HEK293 (cell line): Measurements from ENCODE around the gene HSPG2.
"Not testable (repeated sequence)": the region's sequence is repeated elsewhere in the genome, so short reads cannot be mapped to it uniquely, and the experiment has no call there.

ENCODE experiments used
- CTCF ChIP-seq: fragments of 450-650 bp; formaldehyde crosslinking; IDR thresholded peaks from 2 replicates; pipeline ENCODE4 v1.5.1; 2016; ENCODE audit warnings: missing biosample characterization, missing genetic modification characterization
- EGR2 ChIP-seq: fragments of 450-650 bp; formaldehyde crosslinking; IDR thresholded peaks from 2 replicates; pipeline ENCODE4 v1.5.1; 2016; ENCODE audit warnings: low read depth, missing biosample characterization, missing genetic modification characterization
- PRDM10 ChIP-seq: fragments of 450-650 bp; formaldehyde crosslinking; IDR thresholded peaks from 2 replicates; pipeline ENCODE4 v1.5.1; 2016; ENCODE audit warnings: missing biosample characterization, missing genetic modification characterization
- REST ChIP-seq: fragments of 450-650 bp; formaldehyde crosslinking; IDR thresholded peaks from 2 replicates; pipeline ENCODE4 v1.5.1; 2016; ENCODE audit warnings: missing biosample characterization, missing genetic modification characterization
- ZBTB17 ChIP-seq: fragments of 450-650 bp; formaldehyde crosslinking; IDR thresholded peaks from 2 replicates; pipeline ENCODE4 v1.5.1; 2016; ENCODE audit warnings: missing biosample characterization, missing genetic modification characterization
- ZBTB49 ChIP-seq: fragments of 450-650 bp; formaldehyde crosslinking; IDR thresholded peaks from 2 replicates; pipeline ENCODE4 v1.5.1; 2016; ENCODE audit warnings: missing biosample characterization, missing genetic modification characterization, low read depth
- ZNF138 ChIP-seq: fragments of 450-650 bp; formaldehyde crosslinking; IDR thresholded peaks from 2 replicates; pipeline ENCODE4 v1.5.1; 2016; ENCODE audit warnings: missing biosample characterization, missing genetic modification characterization, borderline replicate concordance

GRCh38 chr1:21970523-21970922, 33.4 kb upstream of the HSPG2 start:
- TF ChIP-seq CTCF, REST, ZNF138, ZBTB49, EGR2, ZBTB17, PRDM10 (tag by site-specific recombination): not testable (repeated sequence)
